ENCODE results near the gene P2RY6.

P2RY6 gene

DNA sequence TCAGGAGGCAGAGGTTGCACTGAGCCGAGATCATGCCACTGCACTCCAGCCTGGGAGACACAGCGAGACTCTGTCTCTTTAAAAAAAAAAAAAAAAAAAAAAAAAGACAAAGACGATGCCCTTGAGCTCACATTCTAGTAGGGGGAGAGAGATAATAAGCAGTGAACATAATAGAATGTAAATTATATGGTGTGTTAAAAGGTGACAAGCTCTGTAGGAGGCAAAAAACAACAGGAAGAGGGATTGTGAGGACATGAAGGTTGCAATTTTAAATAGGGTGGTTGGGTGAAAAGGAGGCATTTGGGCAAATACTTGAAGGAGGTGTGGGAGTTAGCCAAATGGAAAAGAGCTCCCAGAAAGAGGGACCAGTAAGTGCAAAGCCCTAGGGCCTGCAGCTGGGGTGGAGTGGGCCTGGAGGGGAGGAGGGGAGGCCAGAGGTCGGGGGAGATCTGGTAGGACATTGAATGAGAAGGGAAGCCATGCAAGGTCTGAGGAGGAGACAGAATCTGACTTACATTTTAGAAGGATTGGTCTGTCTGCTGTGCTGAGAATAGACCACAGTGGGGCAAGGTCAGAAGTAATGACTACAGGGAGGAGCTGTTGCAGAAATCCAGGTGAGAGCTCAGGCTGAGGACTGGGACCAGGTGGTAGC lies 27.4 kb upstream of the P2RY6 start:
- DNase-seq (ENCODE audit: low read depth) = no peak
- TF ChIP-seq, protein P1, sequence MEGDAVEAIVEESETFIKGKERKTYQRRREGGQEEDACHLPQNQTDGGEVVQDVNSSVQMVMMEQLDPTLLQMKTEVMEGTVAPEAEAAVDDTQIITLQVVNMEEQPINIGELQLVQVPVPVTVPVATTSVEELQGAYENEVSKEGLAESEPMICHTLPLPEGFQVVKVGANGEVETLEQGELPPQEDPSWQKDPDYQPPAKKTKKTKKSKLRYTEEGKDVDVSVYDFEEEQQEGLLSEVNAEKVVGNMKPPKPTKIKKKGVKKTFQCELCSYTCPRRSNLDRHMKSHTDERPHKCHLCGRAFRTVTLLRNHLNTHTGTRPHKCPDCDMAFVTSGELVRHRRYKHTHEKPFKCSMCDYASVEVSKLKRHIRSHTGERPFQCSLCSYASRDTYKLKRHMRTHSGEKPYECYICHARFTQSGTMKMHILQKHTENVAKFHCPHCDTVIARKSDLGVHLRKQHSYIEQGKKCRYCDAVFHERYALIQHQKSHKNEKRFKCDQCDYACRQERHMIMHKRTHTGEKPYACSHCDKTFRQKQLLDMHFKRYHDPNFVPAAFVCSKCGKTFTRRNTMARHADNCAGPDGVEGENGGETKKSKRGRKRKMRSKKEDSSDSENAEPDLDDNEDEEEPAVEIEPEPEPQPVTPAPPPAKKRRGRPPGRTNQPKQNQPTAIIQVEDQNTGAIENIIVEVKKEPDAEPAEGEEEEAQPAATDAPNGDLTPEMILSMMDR (conservative IDR thresholded peaks at IDR 0.05; ENCODE audit: low read length) = no peak
- H3K4me3 ChIP-seq (ENCODE audit: low read length) = no peak overlapping the region

GRCh38 chr11:73245461-73245860 lies 26.7 kb upstream of the P2RY6 start:
- H3K4me3 ChIP-seq (ENCODE audit: low read length) = no peak overlapping the region
- no peak for DNase-seq (ENCODE audit: low read depth)
- TF ChIP-seq, protein P1 (conservative IDR thresholded peaks at IDR 0.05; ENCODE audit: low read length) = no peak

DNA sequence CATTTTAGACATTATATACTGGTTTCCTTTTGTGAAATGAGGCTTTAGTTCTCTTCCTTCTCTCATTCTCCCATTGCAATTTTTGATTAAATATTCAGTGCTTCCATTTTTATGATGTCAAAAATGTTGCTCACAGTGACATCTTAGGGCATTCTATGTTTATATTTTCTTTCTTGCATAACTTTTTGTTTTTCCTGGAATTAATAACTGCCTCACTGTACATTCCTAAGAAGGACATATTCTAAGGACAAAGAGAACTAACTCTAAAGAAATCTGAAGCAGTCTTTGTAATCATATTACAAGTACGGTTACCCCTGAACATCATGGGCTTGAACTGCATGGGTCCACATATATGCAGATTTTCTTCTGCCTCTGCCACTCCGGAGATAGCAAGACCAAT lies 25.8 kb upstream of the P2RY6 start:
- no peak overlapping the region for H3K4me3 ChIP-seq (ENCODE audit: low read length)
- TF ChIP-seq, protein P1 (conservative IDR thresholded peaks at IDR 0.05; ENCODE audit: low read length) = no peak
- no peak for DNase-seq (ENCODE audit: low read depth)

DNA sequence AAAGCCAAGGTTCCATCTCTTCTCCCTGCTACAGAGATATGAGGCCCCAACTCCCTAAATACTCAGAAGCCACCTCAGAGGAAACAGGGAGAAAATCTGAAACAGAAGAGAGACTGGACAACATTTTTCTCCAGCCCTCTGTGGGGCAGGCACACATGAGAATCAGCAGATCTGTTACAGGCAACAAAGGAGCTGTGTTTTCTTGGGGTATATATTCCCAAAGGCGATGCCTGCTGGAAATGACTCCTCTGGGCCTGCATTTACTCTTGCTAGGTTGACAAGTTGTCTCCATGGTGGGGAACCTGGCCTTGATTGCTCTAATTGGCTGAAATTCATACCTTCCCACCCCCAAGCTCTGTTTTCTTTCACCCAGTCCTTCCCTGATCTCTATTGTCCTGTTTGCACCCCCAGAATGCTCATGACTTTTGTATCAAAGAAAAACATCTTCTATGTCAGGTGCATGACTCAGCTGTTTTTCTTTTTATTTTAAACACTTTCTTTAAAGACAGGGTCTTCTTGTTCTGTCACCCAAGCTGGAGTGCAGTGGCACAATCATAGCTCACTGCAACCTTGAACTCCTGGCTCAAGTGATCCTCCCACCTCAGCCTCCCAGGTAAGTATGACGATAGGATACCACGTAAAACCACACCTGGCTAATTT lies 23.5 kb upstream of the P2RY6 start:
- H3K4me3 ChIP-seq (ENCODE audit: low read length) = no peak overlapping the region
- no peak for DNase-seq (ENCODE audit: low read depth)
- TF ChIP-seq, protein P1 (conservative IDR thresholded peaks at IDR 0.05; ENCODE audit: low read length) = no peak

DNA sequence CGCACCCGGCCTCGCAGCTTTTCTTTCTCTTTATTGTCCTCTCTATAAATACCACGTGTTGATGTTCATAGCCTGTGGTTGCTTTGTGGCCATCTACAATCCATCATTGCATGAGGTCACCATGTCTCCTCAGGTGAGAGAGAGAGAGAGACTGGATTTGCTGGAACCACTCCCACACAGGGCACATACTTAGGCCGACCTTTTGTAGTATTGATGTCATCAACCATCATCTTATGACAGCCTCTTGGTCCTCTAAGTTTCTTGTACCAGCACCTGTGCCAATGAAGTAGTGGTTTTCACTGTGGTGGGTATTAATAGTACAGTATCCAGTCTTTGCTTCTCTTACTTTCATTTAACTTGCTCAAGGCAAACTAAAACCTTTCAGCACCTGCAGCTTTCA lies 22.8 kb upstream of the P2RY6 start:
- no peak overlapping the region for H3K4me3 ChIP-seq (ENCODE audit: low read length)
- no peak for DNase-seq (ENCODE audit: low read depth)
- TF ChIP-seq, protein P1 (conservative IDR thresholded peaks at IDR 0.05; ENCODE audit: low read length) = no peak

- H3K4me3 ChIP-seq (ENCODE audit: low read length) = no peak overlapping the region
- TF ChIP-seq, protein P1 (conservative IDR thresholded peaks at IDR 0.05; ENCODE audit: low read length) = no peak
- DNase-seq (ENCODE audit: low read depth) = no peak
These were observed 22.0 kb upstream of the P2RY6 start for GRCh38 chr11:73249853-73250783.
